Left cardiac atrium (tissue), 4 donors: ENCODE results near the gene C1orf198. TPM values are rescaled to one million over a fixed set of nuclear protein-coding genes. Genes with fewer than 3 reads are reported as not detected.
"Not testable (repeated sequence)": the region's sequence is repeated elsewhere in the genome, so short reads cannot be mapped to it uniquely, and the experiment has no call there.

Experiments
- ATAC-seq, 2 donors: fragments of 200-7000 bp; cut with Tn5 transposase; one replicate each; pipeline ENCODE4 v1.9.1; 2020; ENCODE audit warnings: mild to moderate bottlenecking in 2 of 2, moderate library complexity in 2 of 2
- DNase-seq: peaks from one replicate; pipeline ENCODE4 v3.0.0-alpha.2; 2020
- intact Hi-C, 2 donors: fragments of 100-400 bp; cut with DNase I; formaldehyde crosslinking; loops; one replicate each; pipeline versions ENCODE4 v1.14.1 to v1.15.1; 2022 to 2023
- total RNA-seq, 2 donors: library from RNA; stranded (reverse); fragmentation: NEBNext Ultra II Directional; extraction: Animal tissue kit (Norgen Biotek cat#: 25700); gene quantifications; one replicate each; pipeline ENCODE4 v1.2.1, GENCODE V29; 2021
- donor health status: DM: no; HTN: yes; CAD: no.
- donor health status: DM: no; HTN: yes; CAD: no; lungs with severe emphysema.
- donor health status: DM: yes; HTN: yes; CAD: no.
- donor health status: Dilated cardiomyopathy.

The C1orf198 gene
- total RNA-seq, 2 donors from 2014 or later: 51.8 to 54.8 TPM

DNA sequence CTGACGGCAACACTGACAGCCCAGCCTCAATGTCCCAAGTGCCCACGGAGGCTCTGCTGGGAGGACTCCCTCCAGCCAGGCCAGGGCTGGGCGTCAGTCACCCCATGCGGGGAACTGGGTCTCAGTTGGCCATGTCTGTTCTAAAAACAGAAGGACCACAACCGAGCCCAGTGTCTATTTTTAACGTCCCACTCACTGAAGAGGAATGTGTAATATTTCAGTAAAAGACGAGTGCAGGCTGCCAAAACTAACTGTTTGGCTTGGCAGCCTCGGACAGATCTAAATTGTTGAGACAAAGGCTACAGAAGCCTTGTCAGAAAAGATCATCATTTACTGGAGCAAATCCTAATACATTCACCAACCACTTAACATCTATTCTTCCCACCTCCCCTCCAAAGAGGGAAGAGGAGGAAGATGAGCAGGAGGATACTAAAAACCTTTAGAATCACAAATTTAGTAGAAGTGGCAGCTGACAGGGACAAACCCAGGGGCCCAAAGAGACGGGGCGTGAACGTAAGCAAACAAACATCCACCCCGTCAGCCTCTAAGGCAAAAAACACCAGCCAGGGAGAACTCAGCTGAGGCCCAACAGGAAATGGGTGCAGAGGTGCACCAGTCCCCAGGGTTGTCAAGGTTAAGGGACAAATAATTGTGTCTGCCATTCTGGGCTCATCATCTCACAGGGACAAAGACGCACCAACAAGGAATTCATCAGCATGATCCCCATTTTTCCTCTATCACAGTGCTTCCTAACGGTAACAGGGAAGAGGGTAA is 18.7 kb downstream of the C1orf198 start:
- intact Hi-C loops: loop anchor here in 1 of 2 donors (2.0 kb wide), 1 partner anchor 17 kb away; no protein-coding TSS in a partner anchor
- ATAC-seq: peak; percentile 93 to 94
- DNase-seq: peak; percentile 84

DNA sequence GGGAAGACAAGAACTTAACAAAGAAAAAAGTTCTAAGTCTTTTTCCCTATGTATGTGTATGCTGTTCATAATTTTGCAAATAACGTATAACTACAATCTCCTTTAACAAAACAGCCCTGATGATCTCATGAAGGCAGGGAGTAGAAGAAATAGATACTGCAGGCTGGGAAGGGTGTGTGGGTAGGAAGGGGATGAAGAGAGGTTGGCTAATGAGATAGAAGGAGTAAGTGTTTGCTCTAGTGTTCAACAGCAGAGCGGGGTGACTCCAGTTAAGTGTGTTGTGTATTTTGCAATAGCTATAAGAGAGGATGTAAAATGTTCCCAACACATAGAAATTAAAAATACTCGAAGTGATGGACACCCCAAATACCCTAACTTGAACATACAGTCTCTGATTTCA is 20.1 kb downstream of the C1orf198 start:
- intact Hi-C loops: loop anchor here in 1 of 2 donors (2.0 kb wide), 1 partner anchor 19 kb away; no protein-coding TSS in a partner anchor
- DNase-seq (no peak), ATAC-seq (peak in 1 of 2 donors; percentile 40)

DNA sequence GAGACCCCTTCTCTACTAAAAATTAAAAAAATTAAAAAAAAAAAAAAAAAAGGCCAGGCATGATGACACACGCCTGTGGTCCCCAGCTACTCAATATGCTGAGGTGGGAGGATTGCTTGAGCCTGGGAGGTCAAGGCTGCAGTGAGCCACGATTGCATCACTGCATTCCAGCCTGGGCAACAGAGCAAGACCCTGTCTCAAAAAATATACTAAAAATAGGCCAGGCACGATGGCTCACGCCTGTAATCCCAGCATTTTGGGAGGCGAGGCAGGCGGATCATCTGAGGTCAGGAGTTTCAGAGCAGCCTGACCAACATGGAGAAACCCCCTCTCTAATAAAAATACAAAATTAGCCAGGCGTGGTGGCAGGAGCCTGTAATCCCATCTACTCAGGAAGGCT is 23.1 kb downstream of the C1orf198 start:
- ATAC-seq, intact Hi-C loops, DNase-seq: not testable (repeated sequence)

DNA sequence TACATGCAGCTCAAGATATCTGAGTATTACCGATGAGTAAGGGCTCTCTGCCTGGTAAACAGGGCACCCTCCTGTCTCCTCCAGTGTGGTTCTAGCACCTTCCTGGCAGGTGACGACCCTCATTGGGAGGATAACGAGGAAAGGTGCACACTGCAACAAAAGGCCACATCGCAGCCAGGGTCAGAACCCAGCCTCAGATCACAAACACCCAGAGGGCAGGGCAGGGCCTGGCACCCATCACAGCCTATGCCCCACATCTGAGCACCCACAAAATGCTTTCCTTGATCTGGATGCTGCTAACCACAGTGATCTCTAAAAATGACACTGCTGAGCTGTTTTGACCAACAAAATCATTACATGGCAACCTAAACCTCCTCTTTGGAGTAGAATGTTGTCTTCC is 23.8 kb downstream of the C1orf198 start:
- ATAC-seq: no peak
- intact Hi-C loops: no loop called here
- DNase-seq: no peak

DNA sequence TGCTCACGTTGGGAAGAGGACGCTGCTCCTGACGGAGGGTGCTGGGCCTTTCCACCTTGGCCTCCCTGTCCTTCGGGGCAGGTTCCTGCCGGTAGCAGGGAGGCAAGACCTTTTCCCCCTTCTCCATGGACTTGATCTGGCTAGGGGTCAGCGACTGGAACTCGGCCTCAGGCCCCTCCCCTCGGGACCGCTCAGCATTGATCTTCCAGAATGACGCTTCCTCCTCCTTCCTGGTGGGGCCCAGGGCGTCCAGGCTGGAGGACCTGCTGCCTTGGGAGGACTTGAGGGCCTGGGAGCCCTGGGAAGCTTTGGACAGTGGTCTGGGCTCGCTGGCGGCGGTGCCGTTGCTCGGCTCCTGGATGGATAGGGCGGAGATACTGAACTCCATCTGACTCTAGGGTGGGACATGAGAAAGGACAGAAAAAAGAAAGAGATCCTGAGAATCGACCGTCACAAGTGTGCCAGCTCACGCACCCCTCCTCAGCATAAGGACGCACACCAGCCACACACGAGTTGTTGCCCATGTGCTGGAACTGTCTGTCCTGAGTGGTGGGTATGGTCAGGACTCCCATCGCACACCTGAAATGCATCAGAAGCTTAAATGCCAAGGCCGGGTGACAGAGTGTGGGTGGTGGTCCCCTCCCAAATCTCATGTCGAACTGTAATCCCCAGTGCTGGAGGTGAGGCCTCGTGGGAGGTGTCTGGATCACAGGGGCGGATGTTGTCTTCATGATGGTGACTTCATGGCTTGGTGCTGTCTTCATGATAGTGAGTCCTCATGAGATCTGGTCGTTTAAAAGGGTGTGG is 24.6 kb downstream of the C1orf198 start:
- DNase-seq (no peak), ATAC-seq (no peak)
- intact Hi-C loops: no loop called here

DNA sequence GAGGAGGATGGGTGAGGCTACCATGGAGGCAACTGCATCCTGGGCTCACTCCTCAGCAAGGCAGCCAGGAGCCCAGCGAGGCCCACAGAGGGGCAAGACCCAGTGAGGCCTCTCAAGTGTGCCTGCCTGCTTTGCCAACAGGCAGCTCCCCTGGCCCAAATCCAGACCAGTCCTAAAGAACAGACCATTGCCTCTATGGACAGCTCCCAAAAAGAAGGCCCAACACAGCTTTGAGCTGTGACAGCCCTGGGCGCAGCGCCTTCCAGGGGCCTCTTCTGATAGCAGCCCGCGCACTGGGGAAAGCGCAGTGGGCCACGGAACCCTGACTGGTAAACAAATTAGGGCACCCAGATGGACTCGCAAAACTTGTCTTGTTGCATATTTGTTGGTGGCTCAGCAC is 25.5 kb downstream of the C1orf198 start:
- DNase-seq: peak; percentile 61
- intact Hi-C loops: no loop called here
- peak; percentile 75 to 84 for ATAC-seq

DNA sequence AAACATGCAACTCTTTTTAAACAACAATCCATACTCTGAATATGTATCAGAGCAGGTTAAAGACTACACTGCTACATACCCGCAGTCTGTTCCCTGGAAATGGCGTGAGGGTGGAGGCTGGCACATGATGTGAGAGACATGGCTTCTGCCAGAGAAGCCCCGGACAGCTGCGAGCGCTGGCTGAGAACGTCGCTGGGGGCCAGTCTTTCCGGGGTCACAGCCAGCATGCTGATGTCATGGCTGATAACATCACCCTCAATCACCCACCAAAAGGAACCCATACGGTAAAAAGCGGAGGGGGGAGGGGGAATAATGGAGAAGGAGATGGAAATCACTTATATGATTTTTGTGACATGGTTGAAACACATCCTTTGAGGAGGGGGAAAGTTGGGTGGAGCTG is 29.1 kb downstream of the C1orf198 start:
- ATAC-seq: no peak
- intact Hi-C loops: no loop called here
- no peak for DNase-seq

DNA sequence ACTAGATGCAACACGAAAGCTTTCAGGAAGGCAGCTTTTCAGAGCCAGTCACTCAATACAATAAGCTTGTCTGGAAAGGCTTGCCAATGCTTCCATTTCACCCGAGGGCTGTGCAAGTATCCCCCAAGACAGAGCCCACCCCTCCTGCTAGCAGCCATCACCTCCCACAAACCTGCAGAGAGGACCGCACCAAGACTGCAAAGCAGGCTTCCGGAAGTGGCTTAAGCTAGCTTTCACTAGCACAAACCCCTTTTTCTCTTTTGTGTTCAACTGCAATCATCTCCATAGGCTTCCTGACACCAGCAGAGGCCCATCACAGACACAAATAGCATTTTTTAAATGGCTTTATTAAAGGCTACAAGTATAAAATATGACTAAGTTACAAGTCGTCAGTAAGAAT is 31.5 kb downstream of the C1orf198 start:
- intact Hi-C loops: no loop called here
- DNase-seq (no peak), ATAC-seq (no peak)

DNA sequence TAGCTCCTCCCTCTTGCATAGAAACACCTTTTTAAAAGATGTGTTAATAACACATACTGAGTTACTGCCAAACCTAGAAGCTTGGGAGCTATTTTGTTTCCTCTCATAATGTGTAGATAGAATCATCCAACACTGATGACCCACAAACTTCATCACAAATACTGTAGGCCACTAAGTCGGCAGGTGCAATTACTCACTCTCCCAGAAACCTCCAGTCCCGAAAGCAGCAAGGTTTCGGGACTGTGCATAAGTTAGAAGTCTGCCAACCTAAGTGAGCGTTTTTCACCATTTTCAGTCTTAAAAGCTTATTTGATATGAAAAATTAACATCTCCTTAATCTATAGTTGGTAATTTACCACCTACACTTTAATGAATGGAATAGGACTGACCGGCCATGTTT is 32.0 kb downstream of the C1orf198 start:
- DNase-seq (no peak), ATAC-seq (no peak)
- intact Hi-C loops: no loop called here

DNA sequence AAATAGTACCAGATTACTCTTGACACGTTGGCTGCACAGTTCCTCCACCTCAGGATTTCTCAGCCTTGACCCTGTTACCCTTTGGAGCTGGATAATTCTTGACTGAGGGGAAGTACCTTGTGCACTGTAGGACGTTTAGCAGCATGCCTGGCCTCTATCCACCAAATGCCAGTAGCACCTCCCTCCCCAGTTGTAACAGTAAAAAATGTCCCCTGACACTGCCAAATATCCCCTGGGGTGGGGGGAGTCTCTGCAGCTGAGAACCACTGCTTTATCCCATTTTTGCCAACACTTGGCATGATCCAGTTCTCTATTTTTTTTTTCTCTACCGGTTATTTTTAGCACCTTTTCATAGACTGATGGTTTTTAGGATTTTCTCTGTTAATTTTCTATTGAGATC is 34.0 kb downstream of the C1orf198 start:
- ATAC-seq (peak; percentile 19 to 25), DNase-seq (no peak)
- intact Hi-C loops: no loop called here

DNA sequence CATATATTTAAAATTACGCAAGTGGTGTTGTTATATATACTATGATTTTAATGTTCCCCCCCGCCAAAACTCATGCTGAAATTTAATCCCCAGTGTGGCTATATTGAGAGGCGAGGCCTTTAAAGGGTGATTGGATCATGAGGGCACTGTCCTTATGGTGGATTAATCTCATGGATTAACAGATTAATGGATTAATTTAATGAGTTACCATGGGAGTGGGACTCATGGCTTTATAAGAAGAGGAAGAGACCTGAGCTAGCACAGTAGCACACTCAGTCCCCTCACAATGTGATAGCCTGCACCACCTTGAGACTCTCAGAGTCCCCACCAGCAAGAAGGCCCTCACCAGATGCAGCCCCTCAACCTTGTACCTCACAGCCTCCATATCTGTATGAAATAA is 34.8 kb downstream of the C1orf198 start:
- ATAC-seq: no peak
- DNase-seq: no peak
- intact Hi-C loops: no loop called here

DNA sequence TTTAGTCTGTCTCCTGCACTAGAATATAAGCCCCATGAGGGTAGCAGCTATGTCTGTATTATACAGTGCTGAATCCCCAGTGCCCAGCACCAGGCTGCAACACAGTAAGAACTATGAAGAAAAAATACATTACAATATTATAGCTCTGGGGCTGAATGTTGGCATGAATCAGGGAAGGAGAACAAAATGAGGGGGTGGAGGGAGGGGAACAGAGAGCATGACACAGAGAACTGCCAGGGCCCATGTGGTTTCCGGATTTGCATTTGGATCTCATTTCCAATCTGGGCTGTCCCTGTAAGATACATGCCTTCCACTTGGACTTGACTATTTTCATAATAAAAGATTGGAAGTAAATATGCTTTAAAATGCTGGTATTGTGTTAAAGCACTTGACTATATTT is 35.8 kb downstream of the C1orf198 start:
- DNase-seq (no peak), ATAC-seq (no peak)
- intact Hi-C loops: no loop called here

DNA sequence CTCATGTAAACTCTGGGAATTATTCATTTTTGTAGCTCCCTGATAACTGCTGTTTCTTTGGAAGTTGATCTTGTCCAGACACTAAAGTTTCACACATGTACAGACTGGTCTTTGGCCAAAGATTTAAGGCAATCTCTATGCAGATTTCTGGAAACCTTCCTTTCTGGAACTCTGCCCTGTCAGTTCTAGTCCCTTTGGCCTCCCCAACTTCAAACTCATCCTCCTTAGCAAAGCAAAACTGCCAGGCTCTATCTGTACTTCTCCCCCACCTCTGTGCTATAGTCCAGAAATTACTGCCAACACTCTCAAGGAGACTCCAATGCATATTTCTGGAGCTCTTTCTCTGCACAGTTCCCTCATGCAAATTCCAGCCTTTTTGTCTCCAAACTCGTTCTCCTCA is 36.5 kb downstream of the C1orf198 start:
- ATAC-seq (peak in 1 of 2 donors; percentile 25), DNase-seq (no peak)
- intact Hi-C loops: no loop called here

DNA sequence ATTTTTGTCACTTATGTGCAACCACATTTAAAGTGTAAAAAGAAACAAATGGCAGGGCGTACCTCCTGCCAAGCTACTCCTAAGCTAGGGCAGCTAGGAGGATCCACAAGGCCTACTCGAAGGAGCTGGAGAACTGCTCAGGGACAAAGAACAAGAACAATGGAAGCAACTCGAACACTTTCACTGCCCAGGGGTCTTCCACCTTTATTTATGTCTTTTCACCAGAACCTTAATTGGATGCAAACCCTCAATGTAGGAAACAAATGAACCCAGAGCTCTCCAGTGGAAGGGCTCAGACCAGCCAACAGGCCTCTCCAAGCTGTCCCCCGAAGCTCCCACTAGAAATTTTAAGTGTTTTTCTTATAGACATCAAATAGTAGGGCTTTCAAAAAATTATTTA is 39.9 kb downstream of the C1orf198 start:
- no peak for ATAC-seq

DNA sequence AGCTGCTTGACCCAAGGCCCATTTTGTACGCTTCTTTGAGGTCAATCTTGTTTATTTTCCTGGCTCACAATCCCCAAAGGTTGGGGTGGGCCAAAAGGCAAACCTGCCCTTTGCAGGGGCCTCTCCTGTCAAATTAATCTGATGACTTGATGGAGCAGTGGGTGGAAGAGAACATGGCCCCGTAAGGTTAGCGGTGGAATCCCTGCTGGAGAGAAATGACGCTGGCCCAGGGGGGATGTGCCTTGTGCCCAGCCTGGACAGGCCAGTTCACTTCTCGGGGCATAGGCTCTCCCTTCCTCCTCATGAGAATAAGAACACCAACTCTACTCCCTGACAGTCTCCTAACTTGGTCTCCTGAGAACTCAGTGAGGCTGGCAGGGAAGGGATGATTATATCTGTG is 40.5 kb downstream of the C1orf198 start:
- ATAC-seq (no peak), DNase-seq (no peak)
- intact Hi-C loops: no loop called here

More for the DNA sequence above, 39.9 kb downstream of the C1orf198 start:
- intact Hi-C loops: no loop called here
- DNase-seq: no peak

DNA sequence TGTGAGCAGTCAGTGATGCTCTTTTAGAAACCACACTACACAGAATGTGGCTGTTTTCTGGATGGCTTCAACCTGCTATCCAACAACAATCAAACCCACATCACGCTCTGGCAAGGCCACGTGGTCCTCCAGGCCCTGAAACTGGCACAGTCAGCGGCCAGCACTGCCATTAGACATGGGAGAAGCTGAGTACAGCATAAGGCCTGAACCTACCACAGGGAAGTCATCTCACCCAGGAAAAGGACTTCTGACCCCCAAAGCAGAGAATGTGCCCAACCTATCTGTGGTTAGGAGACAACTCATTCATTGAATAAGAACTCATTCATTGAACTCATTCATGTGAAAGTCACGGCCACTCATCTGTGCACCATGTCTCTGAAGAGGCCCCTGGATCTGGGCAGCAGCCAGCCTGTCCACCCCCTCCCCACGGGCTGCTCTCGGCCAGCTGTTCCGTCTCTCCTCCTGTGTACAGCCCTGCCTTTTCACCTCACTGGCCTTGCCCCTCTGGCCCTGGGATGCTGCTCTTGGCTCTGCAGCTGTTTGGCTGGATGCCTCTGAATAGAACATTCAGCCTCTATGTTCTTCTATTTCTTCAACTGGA is 41.1 kb downstream of the C1orf198 start:
- no peak for DNase-seq
- ATAC-seq: peak; percentile 42 to 48

DNA sequence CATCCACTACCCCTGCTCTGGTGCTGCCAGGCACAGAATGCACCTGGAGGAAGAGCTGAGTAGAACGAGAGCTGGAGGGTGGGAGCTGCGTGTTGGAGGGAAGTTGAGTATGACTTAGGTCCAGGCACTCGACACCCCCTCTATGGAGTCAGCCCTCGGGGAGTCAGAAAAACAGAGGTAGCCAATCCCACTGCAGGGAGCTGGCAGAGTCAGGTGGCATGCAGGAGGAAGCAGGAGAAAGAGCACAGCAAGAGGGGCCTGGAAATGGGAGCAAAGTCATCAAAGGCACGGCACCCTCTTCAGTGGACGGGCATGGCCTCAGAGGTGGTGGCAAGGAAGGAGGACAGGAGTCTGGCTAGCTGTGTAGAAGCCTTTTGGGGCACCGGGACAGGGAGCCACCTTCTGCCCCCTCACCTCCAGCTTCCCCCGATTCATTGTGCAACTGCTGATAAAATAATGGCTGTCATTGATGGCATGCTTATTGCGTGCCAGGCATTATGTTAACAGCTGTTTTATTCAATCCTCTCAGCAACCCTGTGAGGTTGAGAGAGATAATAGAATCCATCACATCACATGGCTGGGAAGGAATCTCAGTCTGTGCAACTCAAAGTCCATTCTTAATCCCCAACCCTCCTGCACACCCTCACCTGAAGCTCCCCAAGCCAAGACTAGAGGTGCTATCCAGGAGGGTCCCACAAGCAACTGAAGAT is 42.0 kb downstream of the C1orf198 start:
- intact Hi-C loops: no loop called here
- no peak for DNase-seq
- no peak for ATAC-seq

More for the DNA sequence above, 41.1 kb downstream of the C1orf198 start:
- intact Hi-C loops: no loop called here

DNA sequence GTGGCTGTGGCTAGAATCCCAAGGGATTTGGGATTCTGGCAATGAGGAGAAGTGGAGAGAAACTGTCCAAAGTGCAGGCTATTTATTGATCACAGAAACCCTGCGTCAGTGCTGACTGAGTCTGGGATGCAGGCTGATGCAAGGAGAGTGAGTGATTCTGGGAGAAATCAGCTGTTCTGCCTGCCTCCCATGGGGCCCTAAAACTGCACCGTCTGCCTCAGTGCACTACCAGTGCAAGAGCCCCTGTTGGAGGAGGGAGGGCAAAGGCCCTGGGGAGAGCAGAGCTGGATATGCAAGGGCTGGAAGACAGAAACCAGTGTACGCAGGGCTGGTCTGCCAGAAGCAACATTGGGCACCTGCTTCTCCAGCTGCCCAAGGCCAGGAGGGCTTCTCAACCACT is 42.6 kb downstream of the C1orf198 start:
- ATAC-seq (peak in 1 of 2 donors; percentile 32), DNase-seq (no peak)
- intact Hi-C loops: no loop called here
